GM19193 (cell line): ENCODE results near the gene ITGA1.

Source experiments
- POLR2A ChIP-seq: IDR thresholded peaks from 4 replicates; pipeline ENCODE4 v1.6.1; 2011; ENCODE audit not compliant: insufficient read depth, insufficient read length; ENCODE audit errors: extremely low read depth

ITGA1 gene

GRCh38 chr5:52948418-52949076, 160.8 kb downstream of the ITGA1 start:
- no peak for TF ChIP-seq POLR2A

GRCh38 chr5:52950686-52951085, 163.0 kb downstream of the ITGA1 start:
- no peak for TF ChIP-seq POLR2A

- TF ChIP-seq POLR2A, result no peak
These were observed 164.8 kb downstream of the ITGA1 start for GRCh38 chr5:52952483-52952882.

GRCh38 chr5:52956014-52956413, 168.3 kb downstream of the ITGA1 start:
- no peak for TF ChIP-seq POLR2A

GRCh38 chr5:52956915-52957747, 169.4 kb downstream of the ITGA1 start:
- TF ChIP-seq POLR2A, result no peak

GRCh38 chr5:52961274-52961681, 173.6 kb downstream of the ITGA1 start:
- TF ChIP-seq POLR2A, result no peak

- TF ChIP-seq POLR2A, result no peak
These were observed 175.9 kb downstream of the ITGA1 start for GRCh38 chr5:52963636-52964035.

GRCh38 chr5:52964138-52964537, 176.4 kb downstream of the ITGA1 start:
- TF ChIP-seq POLR2A, result no peak

GRCh38 chr5:52977264-52977897, 189.7 kb downstream of the ITGA1 start:
- no peak for TF ChIP-seq POLR2A

GRCh38 chr5:52981507-52981906, 193.8 kb downstream of the ITGA1 start:
- no peak for TF ChIP-seq POLR2A

GRCh38 chr5:52983731-52984636, 196.3 kb downstream of the ITGA1 start:
- no peak for TF ChIP-seq POLR2A

- TF ChIP-seq POLR2A, result no peak
These were observed 197.6 kb downstream of the ITGA1 start for GRCh38 chr5:52985306-52985705.

- TF ChIP-seq POLR2A, result no peak
These were observed 200.1 kb downstream of the ITGA1 start for GRCh38 chr5:52987711-52988331.

- TF ChIP-seq POLR2A, result no peak
These were observed 200.8 kb downstream of the ITGA1 start for GRCh38 chr5:52988335-52989024.
